ENCODE data around the gene GNLY.
"Not testable (repeated sequence)": the region's sequence is repeated elsewhere in the genome, so short reads cannot be mapped to it uniquely, and the experiment has no call there.

The GNLY gene

GRCh38 chr2:85711578-85712060 is 17.5 kb downstream of the GNLY start:
- no peak for DNase-seq

GRCh38 chr2:85712336-85712735 is 18.2 kb downstream of the GNLY start:
- no peak for DNase-seq

GRCh38 chr2:85712849-85713612 is 18.9 kb downstream of the GNLY start:
- DNase-seq, result peak; percentile 61

- no peak for DNase-seq
These were observed 19.7 kb downstream of the GNLY start for GRCh38 chr2:85713836-85714235.

GRCh38 chr2:85714421-85714820 is 20.3 kb downstream of the GNLY start:
- DNase-seq, result not testable (repeated sequence)

GRCh38 chr2:85714841-85715240 is 20.7 kb downstream of the GNLY start:
- no peak for DNase-seq

GRCh38 chr2:85716346-85716914 is 22.3 kb downstream of the GNLY start:
- DNase-seq, result no peak

- DNase-seq, result no peak
These were observed 23.3 kb downstream of the GNLY start for GRCh38 chr2:85717308-85718008.

- no peak for DNase-seq
These were observed 23.8 kb downstream of the GNLY start for GRCh38 chr2:85718009-85718391.

- DNase-seq, result no peak
These were observed 24.8 kb downstream of the GNLY start for GRCh38 chr2:85718885-85719492.

- DNase-seq, result no peak
These were observed 25.6 kb downstream of the GNLY start for GRCh38 chr2:85719609-85720240.

GRCh38 chr2:85720533-85720932 is 26.4 kb downstream of the GNLY start:
- no peak for DNase-seq

GRCh38 chr2:85721641-85722040 is 27.5 kb downstream of the GNLY start:
- no peak for DNase-seq

- no peak for DNase-seq
These were observed 28.4 kb downstream of the GNLY start for GRCh38 chr2:85722519-85722918.

GRCh38 chr2:85723707-85724360 is 29.7 kb downstream of the GNLY start:
- no peak for DNase-seq

GRCh38 chr2:85724731-85725181 is 30.6 kb downstream of the GNLY start:
- DNase-seq, result no peak

- DNase-seq, result no peak
These were observed 31.3 kb downstream of the GNLY start for GRCh38 chr2:85725451-85725850.

- DNase-seq, result no peak
These were observed 33.6 kb downstream of the GNLY start for GRCh38 chr2:85727798-85728197.

- DNase-seq, result no peak
These were observed 34.2 kb downstream of the GNLY start for GRCh38 chr2:85728342-85728741.

GRCh38 chr2:85728883-85729824 is 35.0 kb downstream of the GNLY start:
- DNase-seq, result peak; percentile 89

GRCh38 chr2:85729825-85730510 is 35.8 kb downstream of the GNLY start:
- no peak for DNase-seq
